WTC11 (cell line): ENCODE data around the gene ZNF710. TPM values are rescaled to one million over a fixed set of nuclear protein-coding genes. Genes with fewer than 3 reads are reported as not detected.

ENCODE experiments used
- ATAC-seq: fragments of 200-7000 bp; cut with Tn5 transposase; 2 replicates; pipeline ENCODE4 v1.10.0; 2021; ENCODE audit warnings: mild to moderate bottlenecking, moderate library complexity
- CTCF ChIA-PET: fragments of 300-600 bp; sonication (Branson Sonifier 250); formaldehyde crosslinking; loops from one replicate; lab custom pipeline; 2021; ENCODE audit warnings: antibody characterized with exemption; lab: Charles Lee
- POLR2A ChIA-PET: fragments of 350-600 bp; sonication (Branson Sonifier 250); formaldehyde crosslinking; loops from one replicate; lab custom pipeline; 2021; ENCODE audit warnings: antibody characterized with exemption; lab: Charles Lee
- DNase-seq: peaks from one replicate; pipeline ENCODE4 v3.0.0; 2021; ENCODE audit warnings: low spot score
- H3K27ac Mint-ChIP-seq: 2 replicates; pipeline ENCODE4 v1.8.0; 2021; ENCODE audit warnings: mixed read lengths
- H3K27me3 Mint-ChIP-seq: 2 replicates; pipeline ENCODE4 v1.8.0; 2021; ENCODE audit warnings: low read depth, mild to moderate bottlenecking, moderate library complexity, mixed read lengths
- H3K36me3 Mint-ChIP-seq: 2 replicates; pipeline ENCODE4 v1.8.0; 2021; ENCODE audit warnings: mixed read lengths
- H3K4me1 Mint-ChIP-seq: 2 replicates; pipeline ENCODE4 v1.8.0; 2022; ENCODE audit warnings: mixed read lengths
- H3K4me3 Mint-ChIP-seq: 2 replicates; pipeline ENCODE4 v1.8.0; 2021; ENCODE audit warnings: mild to moderate bottlenecking, moderate library complexity, mixed read lengths
- H3K9me3 Mint-ChIP-seq: 2 replicates; pipeline ENCODE4 v1.8.0; 2021; ENCODE audit warnings: mixed read lengths
- AFF4 ChIP-seq: sonication (generic); formaldehyde crosslinking; IDR thresholded peaks from 2 replicates; pipeline ENCODE4 v1.8.1; 2023; ENCODE audit warnings: mild to moderate bottlenecking, missing genetic modification reagents, borderline replicate concordance
- ATF1 ChIP-seq: sonication (generic); formaldehyde crosslinking; IDR thresholded peaks from 2 replicates; pipeline ENCODE4 v1.8.1; 2023; ENCODE audit warnings: mild to moderate bottlenecking, moderate library complexity, missing genetic modification reagents
- ATF3 ChIP-seq: sonication (generic); formaldehyde crosslinking; conservative IDR thresholded peaks from 2 replicates; pipeline ENCODE4 v1.8.1; 2022; ENCODE audit warnings: mild to moderate bottlenecking, missing genetic modification reagents
- E2F1 ChIP-seq: sonication (generic); formaldehyde crosslinking; IDR thresholded peaks from 2 replicates; pipeline ENCODE4 v1.8.0; 2022; ENCODE audit warnings: mild to moderate bottlenecking, missing genetic modification reagents
- E2F5 ChIP-seq: sonication (generic); formaldehyde crosslinking; IDR thresholded peaks from 2 replicates; pipeline ENCODE4 v1.8.1; 2022; ENCODE audit warnings: mild to moderate bottlenecking, moderate library complexity, missing genetic modification reagents
- FOXP1 ChIP-seq: sonication (generic); formaldehyde crosslinking; IDR thresholded peaks from 2 replicates; pipeline ENCODE4 v1.8.0; 2022; ENCODE audit warnings: missing genetic modification reagents, mild to moderate bottlenecking, moderate library complexity, borderline replicate concordance
- GTF2I ChIP-seq: fragments of 250-450 bp; sonication (Bioruptor Pico); conservative IDR thresholded peaks from 2 replicates; pipeline ENCODE4 v1.4.0; 2021; ENCODE audit warnings: mild to moderate bottlenecking
- HMGA2 ChIP-seq: fragments of 250-450 bp; sonication (Bioruptor Pico); IDR thresholded peaks from 2 replicates; pipeline ENCODE4 v1.4.0; 2021; ENCODE audit warnings: mild to moderate bottlenecking, moderate library complexity
- HMGXB4 ChIP-seq: sonication (generic); formaldehyde crosslinking; IDR thresholded peaks from 2 replicates; pipeline ENCODE4 v1.8.1; 2023; ENCODE audit warnings: mild to moderate bottlenecking, moderate library complexity, missing genetic modification reagents
- IRF2 ChIP-seq: sonication (generic); formaldehyde crosslinking; IDR thresholded peaks from 2 replicates; pipeline ENCODE4 v1.8.0; 2022; ENCODE audit warnings: low read depth, missing genetic modification reagents, borderline replicate concordance
- MXD4 ChIP-seq: fragments of 250-450 bp; sonication (Bioruptor Pico); IDR thresholded peaks from 2 replicates; pipeline ENCODE4 v1.8.0; 2021; ENCODE audit warnings: mild to moderate bottlenecking, moderate library complexity, borderline replicate concordance
- NFATC4 ChIP-seq: fragments of 250-450 bp; sonication (Bioruptor Pico); IDR thresholded peaks from 2 replicates; pipeline ENCODE4 v1.9.0; 2021; ENCODE audit warnings: mild to moderate bottlenecking
- NFYB ChIP-seq: sonication (generic); formaldehyde crosslinking; conservative IDR thresholded peaks from 2 replicates; pipeline ENCODE4 v1.8.0; 2022; ENCODE audit warnings: low read depth, missing genetic modification reagents
- PRDM15 ChIP-seq: sonication (generic); formaldehyde crosslinking; IDR thresholded peaks from 2 replicates; pipeline ENCODE4 v1.8.0; 2022; ENCODE audit warnings: missing genetic modification reagents
- PRRX2 ChIP-seq: fragments of 250-450 bp; sonication (Bioruptor Pico); IDR thresholded peaks from 2 replicates; pipeline ENCODE4 v1.8.0; 2021; ENCODE audit warnings: mild to moderate bottlenecking
- USF2 ChIP-seq: sonication (generic); formaldehyde crosslinking; IDR thresholded peaks from 2 replicates; pipeline ENCODE4 v1.8.1; 2023; ENCODE audit warnings: mild to moderate bottlenecking, missing genetic modification reagents, moderate library complexity
- ZNF219 ChIP-seq: sonication (generic); formaldehyde crosslinking; IDR thresholded peaks from 2 replicates; pipeline ENCODE4 v1.8.0; 2023; ENCODE audit warnings: missing genetic modification reagents, mild to moderate bottlenecking, borderline replicate concordance
- ZNF232 ChIP-seq: sonication (generic); formaldehyde crosslinking; IDR thresholded peaks from 2 replicates; pipeline ENCODE4 v1.8.0; 2022; ENCODE audit warnings: mild to moderate bottlenecking, missing genetic modification reagents
- ZNF317 ChIP-seq: sonication (generic); formaldehyde crosslinking; IDR thresholded peaks from 2 replicates; pipeline ENCODE4 v1.8.1; 2023; ENCODE audit warnings: low read depth, mild to moderate bottlenecking, moderate library complexity, missing genetic modification reagents, borderline replicate concordance
- ZNF512 ChIP-seq: sonication (generic); formaldehyde crosslinking; IDR thresholded peaks from 2 replicates; pipeline ENCODE4 v1.8.1; 2022; ENCODE audit warnings: missing genetic modification reagents, borderline replicate concordance
- ZNF671 ChIP-seq: fragments of 250-450 bp; sonication (Bioruptor Pico); IDR thresholded peaks from 2 replicates; pipeline ENCODE4 v1.8.0; 2021; ENCODE audit warnings: mild to moderate bottlenecking
- total RNA-seq: library from RNA; stranded (reverse); gene quantifications from 3 replicates; pipeline ENCODE4 v1.2.3, GENCODE V29; 2021

ZNF710 gene
- total RNA-seq, 1 experiment from 2014 or later: 25.9 TPM

- Mint-ChIP-seq H3K36me3 (no peaks in the 10 kb centered on the region), H3K4me1 (peaks cover 42% of the 10 kb centered on the region), H3K4me3 (peak within 1 kb of the TSS; percentile 79), H3K27me3 (peaks cover 41% of the 10 kb centered on the region), H3K9me3 (no peaks in the 10 kb centered on the region), H3K27ac (no peak within 1 kb of the TSS)
- POLR2A ChIA-PET: interaction anchor here (0.8 to 1.7 kb wide), 10 partner anchors 10 to 209 kb away, joined by 3 to 8 read pairs (median 4); partner anchors contain the start of genes AP3S2, CIB1, GDPGP1 and ZNF710
- ATAC-seq (peak; percentile 91), DNase-seq (peak; percentile 82)
- CTCF ChIA-PET: interaction anchor here (0.9 to 3.9 kb wide), 17 partner anchors 15 to 362 kb away, joined by 3 to 38 read pairs (median 5); partner anchors contain the start of genes CIB1, GDPGP1, SEMA4B and TTLL13
- TF ChIP-seq IRF2 (CRISPR knock-in tag) (no peak), ZNF671 (CRISPR knock-in tag) (no peak), FOXP1 (CRISPR knock-in tag) (peak; percentile 68; the same call in 1 of the 2 replicates), AFF4 (CRISPR knock-in tag) (no peak), USF2 (no peak), E2F1 (CRISPR knock-in tag) (no peak), ZNF512 (CRISPR knock-in tag) (no peak), E2F5 (CRISPR knock-in tag) (peak; percentile 92), PRRX2 (no peak), HMGXB4 (CRISPR knock-in tag) (peak; percentile 59), NFYB (CRISPR knock-in tag) (0 out of 2 replicates have a peak, but pooled peaks have one; percentile 18), GTF2I (CRISPR knock-in tag) (no peak), ATF1 (CRISPR knock-in tag) (no peak), NFATC4 (CRISPR knock-in tag) (no peak), ZNF317 (CRISPR knock-in tag) (peak; percentile 48; the same call in 1 of the 2 replicates), ZNF232 (CRISPR knock-in tag) (no peak), PRDM15 (CRISPR knock-in tag) (no peak), MXD4 (no peak), ZNF219 (CRISPR knock-in tag) (no peak), HMGA2 (CRISPR knock-in tag) (no peak), ATF3 (CRISPR knock-in tag) (no peak)
Measured at GRCh38 chr15:90101969-90102890, 101.1 kb downstream of the ZNF710 start, which contains the start of gene IDH2. Gene IDH2, minus strand, starts transcription at chr15:90102468. Its CDS starts 78 bp downstream, at chr15:90102390.
